Pulmonary artery endothelial cell (primary cell): ENCODE results near the gene SPOCK1. TPM values are rescaled to one million over a fixed set of nuclear protein-coding genes. Genes with fewer than 3 reads are reported as not detected.

ENCODE experiments used
- DNase-seq: peaks from one replicate; pipeline ENCODE4 v3.0.0-alpha.2; 2011; ENCODE audit warnings: low read depth, low spot score
- total RNA-seq: library from RNA; depleted of rRNA; stranded (reverse); fragments of >200 nt; gene quantifications from 2 replicates; pipeline ENCODE4 v1.2.3, GENCODE V29; 2014

SPOCK1 gene
- total RNA-seq, 1 donor from 2014 or later = 324 TPM

DNA sequence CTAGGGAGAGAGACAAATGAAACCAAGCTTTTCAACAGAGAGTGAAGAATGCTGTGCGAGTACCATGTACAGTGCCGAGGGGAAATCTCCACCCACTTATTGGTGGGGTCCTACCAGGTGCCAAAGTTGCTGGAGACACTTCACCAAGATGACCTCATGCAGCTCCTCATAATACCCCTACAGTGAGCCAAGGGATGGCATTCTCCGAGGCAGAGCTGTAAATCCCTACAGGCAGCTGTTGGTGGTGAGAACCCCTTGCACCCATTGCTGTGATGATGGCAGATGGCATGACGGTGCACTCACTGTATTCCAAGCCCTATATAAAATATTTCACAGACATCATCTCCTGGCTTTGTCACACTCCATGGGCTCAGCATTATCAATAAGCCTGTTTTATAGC is 464.9 kb downstream of the SPOCK1 start:
- no peak for DNase-seq

DNA sequence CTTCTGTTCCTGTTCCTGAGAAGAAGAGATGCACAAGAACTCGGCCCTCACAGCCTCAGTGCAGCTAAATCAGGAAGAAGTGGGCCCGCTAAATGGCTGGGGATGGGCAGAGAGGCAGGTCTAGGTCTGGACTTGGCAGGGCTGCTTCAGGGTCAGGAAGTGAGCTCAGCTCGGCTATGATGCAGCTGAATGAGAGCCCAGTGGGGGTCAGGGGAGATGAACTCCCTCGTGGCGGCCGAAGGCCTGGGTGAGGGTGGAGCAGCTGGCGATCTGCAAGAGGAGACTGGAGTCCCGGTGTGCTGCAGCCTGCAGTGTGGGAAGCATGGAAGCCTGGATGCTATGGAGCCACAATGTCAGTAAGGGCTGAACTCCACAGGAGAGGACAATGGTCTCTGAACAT is 466.2 kb downstream of the SPOCK1 start:
- DNase-seq = peak; percentile 20

DNA sequence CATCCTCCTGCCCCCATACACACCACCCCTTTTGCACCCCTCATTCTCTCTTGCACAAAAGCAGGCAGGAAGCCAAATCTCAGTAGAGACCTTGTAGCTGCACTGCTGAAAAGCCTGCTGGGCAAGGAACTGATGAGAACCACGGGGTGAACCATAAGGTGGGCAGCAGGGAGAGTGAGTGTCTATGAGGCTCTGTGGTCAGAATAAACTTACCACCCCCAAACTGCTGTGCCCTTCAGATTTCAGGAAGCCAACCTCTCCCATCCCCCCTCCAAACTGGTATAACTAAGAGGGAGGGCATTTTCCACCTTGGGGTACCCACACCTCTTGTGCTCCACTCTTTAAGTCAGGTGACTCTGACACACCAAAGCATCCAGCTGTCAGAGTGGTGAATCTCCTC is 471.4 kb downstream of the SPOCK1 start:
- no peak for DNase-seq

DNA sequence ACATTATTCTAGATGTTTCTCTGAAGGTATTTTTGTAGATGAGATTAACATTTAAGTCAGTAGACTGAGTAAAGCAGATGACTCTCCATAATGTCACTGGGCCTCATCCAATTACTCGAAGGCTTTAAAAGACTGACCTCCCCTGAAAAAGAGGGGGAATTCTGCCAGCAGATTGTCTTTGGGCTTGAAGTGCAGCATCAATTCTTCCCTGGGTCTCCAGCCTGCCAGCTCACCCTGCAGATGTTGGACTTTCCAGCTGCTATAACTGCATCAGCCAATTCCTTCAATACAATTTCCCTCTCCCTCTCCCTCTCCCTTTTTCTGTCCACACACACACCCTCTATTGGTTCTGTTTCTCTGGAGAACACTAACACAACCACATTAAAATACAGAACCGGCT is 472.8 kb downstream of the SPOCK1 start:
- no peak for DNase-seq

DNA sequence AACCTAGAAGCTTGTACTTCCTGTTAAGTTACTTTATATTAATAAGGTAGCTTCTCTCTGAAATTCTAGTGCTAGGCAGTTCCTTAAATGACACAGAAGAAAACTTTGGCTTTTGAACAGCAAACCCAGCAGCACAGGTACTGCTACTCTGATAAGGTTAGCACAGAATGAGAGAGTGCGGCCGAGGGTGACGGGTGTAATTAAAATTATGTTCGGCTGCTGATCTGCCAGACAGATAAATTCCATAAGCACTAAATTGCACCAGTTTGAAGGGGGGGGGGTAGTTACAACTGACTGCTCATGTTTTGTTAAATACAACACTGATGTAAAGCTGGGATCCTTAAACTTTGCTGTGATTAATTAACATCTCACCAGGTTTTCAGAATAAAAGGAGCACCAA is 475.1 kb downstream of the SPOCK1 start:
- no peak for DNase-seq

DNA sequence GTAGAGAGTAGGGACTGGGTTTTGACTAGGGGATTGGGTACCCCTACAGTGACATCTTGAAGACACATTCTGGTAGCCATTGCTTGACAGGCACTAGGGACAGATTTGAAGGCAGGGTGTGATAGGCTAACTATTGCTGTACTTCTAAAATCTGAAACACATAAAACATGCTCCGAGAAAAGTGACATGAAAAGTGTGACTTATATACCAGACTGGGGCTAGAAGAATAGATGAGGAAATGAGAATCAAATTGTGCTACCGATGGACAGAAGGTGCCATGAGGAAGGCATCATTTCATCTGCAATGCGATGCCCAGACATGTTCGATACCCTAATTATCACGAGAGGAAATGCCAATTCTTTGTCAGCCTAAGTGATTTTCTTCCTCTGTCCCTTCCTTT is 475.8 kb downstream of the SPOCK1 start:
- no peak for DNase-seq

DNA sequence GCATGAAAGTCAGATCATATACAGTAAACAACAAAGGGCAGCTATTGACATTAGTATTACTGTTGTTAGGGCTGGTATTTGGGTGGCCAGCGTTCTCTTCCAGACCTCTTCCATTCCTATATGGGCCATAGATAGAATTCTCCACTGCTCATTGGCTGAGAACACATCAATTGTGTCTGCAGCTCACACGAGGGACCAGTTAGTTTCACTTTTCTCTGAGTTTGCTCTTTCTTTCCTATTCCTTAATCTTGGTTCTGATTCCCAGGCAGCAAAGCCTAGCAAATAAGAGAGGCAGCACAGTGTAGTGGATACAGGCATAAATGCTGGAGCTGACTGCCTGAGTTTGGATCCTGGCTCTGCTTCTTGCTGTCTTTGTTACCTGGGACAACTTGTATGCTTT is 476.4 kb downstream of the SPOCK1 start:
- DNase-seq = no peak

DNA sequence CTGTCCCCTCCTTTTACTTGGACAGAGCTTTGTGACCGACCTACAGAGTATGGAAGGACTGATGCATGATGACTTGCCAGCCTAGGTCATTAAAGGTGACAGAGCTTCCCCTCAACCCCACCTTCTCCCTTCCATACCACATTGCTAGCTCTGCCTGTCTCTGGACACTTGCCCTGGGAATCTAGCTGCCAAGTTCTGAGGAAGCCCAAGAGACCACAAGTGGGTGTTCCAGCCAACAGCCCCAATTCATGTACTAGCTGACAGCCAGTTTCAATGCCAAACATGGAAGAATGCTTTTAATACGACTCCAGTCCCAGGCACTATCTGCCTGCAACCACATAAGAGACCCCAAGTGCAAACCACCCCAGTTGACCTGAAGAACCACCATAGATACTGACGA is 477.1 kb downstream of the SPOCK1 start:
- no peak for DNase-seq

DNA sequence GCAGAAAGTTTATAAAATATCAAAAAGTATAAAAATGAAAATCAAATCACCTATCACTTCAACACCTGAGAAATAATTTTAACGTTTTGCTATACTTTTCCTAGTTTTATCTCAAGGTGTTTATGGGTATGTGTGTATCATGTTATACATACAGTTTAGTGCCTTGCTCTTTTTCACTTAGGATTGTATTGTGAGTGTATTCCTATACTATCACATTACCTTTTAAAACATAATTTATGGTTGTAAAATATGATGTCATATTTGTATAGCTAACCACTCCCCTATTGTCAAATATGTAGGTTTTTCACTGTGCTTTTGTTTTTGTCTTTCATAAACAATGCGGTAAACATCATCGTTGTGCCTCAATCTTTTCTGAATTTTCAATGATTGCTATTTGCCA is 479.9 kb downstream of the SPOCK1 start:
- DNase-seq = no peak

DNA sequence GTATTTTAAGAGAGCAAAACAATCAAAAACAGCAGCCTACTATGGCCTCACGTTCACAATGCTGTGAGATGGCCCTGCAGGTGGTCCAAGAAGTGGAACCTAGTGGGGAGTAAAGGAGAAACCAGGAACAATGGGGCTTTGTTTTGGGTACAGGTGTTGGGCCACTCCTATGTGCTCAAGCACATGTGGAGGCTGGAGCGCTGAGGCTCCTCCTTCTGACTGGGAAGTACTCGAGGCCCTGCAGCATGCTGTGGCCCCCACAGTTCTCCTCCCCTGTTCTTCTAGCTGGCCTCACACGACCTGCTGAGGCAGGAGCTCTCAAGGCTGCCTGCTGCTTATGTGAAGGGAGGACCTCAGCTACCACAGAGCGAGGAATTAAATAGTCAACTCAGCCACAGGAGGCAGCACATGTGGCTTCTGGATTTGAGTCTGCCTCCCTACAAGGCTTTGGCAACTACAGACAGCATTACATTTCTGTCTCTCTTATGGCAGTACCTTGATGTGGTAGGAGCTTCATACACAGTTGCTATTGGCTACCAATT is 482.3 kb downstream of the SPOCK1 start:
- no peak for DNase-seq

DNA sequence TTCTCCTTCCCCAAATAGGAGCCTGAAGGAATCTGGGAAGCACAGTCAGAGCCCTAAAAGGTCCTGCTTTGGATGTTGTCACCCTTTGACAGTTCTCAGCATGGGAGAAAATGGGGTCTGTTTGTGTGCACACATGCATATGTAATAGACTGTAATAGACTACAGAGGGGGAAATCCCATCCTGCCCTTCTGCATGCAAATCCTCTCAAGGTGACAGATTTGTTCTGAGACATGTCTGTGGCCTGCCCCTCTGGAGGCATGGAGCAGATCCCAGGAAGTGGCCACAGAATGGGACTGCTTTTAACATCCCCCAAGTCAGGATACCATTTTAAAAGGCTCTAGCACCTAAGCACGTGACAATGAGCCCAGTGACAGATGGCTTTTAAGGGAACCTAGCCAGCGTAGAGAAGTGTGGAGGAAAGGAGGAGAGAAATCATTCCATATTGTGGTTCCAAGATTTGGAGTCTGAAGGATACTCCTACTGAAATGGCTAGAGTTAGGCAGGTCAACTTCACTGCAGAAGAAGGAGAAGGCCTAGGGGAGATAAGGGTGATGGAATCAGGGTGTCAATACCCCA is 483.5 kb downstream of the SPOCK1 start:
- no peak for DNase-seq

DNA sequence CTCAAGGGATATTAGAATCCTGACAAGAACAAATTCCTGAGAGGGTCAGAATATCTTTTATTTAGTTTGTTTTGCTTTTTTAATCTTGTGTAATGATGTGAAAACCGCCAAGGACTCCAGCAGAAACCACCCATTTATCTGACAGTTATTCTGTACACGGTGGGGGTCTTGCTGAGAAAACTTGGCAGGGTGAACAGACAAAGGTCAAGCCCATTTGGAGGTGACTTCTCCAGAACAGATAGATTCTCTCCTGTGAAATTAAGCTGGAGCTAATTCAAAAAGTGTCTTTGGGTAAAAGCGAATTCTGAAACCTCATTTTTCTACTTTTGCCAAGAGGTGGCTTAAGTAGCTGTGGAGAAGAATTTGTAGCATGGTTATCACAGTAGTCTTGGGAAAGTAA is 484.4 kb downstream of the SPOCK1 start:
- no peak for DNase-seq

DNA sequence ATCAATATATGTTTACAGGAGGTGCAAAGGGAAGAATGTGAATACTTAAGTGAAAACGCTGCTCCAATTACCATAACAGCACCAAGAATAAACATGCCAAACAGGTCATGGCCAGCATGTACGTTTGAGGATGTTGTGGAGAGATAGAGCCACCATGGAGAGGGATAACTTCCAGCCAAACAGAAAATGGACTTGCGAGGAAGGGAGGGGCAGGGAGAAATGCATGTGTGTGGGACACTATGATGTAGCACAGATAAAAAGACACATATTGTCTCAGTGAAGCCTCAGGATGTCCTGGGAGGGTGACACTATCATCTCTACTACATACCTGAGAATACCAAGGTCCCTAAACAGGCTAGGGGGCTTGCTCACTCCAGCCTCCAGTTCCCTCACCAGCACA is 488.9 kb downstream of the SPOCK1 start:
- DNase-seq = no peak

DNA sequence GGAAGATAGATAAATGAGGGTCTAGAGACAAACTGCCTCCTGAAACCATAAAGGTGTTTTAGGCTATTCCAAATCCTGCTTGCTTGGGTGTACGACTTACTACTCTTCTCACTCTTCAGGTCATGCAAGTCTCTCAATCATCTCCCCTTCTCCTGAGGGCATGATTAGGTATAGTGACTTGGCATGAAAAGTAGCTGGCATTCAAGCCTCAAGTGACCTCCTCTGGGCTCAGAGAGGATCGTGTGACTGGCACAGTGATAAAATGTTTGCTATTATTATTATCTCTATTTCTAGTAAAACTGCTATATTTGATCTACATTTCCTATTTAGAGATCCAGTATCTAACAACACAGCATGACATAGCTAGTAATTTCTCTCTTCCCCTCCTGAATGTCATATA is 494.8 kb downstream of the SPOCK1 start:
- no peak for DNase-seq

DNA sequence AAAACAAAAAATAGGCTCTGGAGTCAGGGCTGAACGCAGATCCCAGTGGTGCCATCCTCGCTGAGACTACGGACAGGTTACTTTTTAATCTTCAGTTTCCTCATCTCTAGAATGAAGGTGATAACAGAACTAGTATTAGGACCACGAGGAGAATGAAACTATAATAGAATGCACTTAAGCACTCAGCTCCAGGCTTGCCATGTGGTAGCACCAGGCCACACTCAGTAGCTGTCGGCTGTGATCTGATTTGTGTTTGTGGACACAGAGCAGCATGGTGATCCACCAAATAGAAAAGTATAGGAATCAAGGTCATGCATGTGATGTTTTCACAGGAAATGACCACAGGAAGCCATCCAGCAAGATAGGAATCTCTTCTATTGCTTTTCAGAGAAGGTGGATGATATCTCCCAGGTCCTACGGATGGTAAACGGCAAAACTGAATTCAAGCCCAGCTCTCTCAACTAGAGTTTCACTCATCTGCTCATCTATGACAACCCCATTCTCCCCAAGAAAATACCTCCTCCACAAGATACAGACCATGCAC is 498.0 kb downstream of the SPOCK1 start:
- no peak for DNase-seq

DNA sequence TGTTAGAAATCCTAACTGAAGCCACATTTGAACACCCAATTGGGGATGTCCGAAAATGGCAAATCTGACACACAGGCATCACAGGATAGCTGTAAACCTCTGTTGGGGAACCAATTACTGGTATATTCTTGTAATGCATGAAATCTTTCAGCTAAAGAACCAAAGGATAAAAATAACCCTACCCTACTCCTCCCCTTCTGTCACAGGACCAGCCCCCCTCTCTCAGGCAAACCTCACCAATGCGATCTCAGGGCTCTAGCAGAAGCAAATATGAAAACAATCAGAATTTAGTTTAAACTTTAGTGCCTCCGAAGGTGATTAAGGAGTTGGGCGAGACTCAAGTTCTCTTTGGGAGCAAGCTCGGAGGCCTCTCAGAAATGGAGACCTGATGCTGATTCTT is 499.3 kb downstream of the SPOCK1 start:
- no peak for DNase-seq

DNA sequence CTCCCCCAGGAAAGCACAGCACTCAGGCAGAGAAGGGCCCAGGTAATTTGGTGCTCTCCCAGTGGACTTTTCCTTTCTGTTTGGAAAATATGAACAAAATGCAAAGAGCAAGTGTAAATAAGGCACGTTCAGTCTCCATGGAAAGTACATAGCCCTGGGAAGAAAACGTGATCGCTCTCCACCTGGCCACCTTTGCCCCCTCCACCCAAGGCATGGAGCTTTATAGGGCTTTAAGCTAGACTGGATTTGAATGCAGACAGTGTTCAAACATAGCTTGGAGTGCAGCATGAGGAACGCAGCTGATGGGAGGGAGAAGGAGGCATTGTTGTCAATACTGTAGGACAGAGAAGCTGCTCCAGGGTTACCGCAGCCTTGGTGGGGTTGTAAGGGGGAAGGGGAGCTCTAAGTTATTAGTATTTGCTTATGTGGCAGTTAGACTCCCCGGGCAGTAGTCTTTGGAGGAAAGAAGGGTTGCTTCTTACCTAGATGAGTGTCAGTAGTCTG is 500.2 kb downstream of the SPOCK1 start:
- no peak for DNase-seq

DNA sequence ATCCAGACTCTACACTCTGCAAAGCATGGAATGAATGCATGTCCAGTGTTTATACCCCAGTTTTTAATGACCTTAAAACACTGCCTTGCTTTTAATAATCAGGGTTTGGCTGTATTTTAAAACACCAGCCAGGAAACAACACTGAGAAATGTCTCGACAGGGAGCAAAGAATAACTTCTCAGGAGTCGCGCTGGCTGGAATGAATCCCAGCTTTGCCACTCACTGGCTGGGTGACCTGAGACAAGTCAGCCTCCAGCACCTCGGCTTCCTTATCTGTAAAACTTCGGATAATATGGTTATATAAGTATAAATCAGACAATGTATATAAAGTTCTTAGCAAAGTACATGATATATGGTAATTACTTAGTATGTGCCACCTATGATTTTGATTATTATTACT is 505.0 kb downstream of the SPOCK1 start:
- no peak for DNase-seq

DNA sequence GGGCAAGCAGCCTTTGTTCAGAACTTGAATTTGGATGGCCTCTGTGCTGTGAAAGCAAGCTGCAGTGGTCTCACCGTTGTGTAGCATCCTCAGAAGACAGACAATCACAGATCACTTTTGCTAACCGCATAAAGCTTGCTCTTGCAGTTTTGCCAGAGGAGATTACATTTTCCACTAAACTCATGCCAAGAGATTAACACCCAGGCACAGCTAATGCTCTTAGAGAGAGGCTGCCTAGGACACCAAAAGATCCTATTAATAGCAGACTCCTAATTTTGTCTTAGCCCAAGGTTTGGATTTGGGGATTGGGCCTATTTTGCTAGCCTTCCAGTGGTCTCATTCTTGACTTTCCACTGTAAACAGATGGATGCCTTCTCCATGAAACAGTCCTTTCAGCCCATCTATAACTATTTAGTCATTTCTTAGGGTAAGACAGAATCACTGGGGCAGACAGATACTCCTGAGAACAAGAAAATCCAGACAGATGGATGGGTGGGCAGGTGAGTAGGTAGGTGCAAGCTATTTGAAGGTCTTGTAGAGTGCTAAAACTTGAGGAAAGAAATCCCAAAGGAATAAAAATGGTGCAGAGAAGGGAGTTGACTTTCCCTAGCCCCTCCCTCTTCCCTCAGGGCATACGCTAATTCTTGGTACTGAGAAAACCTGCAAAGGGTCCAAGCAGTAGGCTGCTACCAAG is 506.2 kb downstream of the SPOCK1 start:
- no peak for DNase-seq

DNA sequence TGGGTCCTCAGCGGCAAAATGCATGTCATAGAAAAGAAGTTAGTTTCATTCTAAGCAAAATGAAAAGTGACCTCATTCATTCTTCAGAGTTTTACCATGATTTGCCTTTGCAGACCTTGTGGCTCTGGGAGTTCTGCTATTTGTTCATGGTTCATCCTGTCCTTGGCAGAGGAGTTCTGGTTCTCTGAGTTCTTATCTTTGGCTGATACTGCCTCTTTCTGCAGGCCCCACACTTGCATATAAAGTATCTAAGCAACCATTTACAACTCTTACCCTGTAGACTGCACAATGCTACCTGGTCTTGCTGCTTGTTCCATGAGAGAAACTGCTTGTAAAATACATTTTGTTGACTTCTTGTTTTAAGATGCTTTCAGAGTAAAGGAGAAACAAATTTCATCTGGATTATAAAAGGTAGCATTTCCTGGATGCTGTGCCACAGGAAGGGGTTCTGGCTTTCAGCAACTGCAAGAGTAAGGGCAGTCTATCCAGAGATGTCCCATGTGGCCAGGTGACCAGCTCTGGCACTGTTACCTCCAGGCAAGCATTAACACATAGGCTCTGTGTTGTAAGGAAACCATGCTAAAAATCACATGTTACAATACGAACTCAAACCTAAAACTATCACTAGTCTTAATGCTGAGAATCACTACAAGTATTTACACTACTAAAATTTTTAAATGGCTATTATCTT is 513.2 kb downstream of the SPOCK1 start:
- DNase-seq = no peak

DNA sequence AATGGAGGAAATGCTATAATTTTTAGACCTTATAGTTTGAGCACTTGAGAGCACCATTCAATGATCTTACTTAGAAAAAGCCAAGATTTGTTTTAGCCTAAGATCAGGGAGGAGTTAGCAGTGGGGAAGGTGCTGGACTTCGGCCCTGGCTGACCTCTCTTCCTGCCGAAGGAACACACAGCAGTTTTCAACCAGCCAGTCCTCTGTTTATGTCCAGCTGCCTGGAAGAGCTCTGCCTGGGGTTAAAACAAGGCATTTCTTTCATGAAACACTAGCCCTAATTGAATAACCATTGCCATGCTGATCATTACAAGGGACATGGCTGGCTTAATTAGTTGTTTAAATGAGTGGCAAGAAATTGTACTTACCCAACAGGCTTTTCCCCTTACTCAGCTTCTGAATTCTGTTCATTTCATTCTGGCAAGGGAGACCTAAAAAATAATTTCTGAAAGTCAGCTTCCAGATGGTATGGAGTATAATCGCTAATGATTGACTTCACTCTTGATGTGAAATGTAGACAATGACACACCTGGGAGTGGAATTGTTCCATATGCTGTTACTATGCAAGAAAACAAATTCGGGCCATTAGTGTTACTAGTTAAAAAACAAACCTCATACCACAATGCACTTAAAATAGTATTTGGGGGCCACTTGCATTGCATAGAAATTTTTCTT is 514.2 kb downstream of the SPOCK1 start:
- DNase-seq = no peak

DNA sequence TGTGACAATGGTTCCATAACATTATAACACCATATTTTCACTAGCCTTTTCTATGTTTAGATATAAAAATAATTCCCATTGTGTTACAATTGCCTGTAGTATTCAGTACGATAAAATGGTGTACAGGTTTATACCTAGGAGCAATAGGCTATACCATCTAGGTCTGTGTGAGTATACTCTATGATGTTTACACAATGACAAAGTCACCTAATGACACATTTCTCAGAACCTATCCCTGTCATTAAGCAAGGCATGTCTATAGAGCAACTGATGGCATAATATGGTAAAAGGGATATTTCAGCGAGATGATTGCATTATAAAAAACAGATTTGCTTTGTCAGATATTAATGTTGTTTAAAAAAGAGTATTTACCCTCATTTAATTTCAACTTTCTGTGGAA is 517.2 kb downstream of the SPOCK1 start:
- no peak for DNase-seq
